A549 (cell line): ENCODE data around the gene SDF2.

ENCODE experiments used
- CHD4 ChIP-seq: fragments of 200-600 bp; sonication (generic); IDR thresholded peaks from 2 replicates; pipeline ENCODE4 v1.6.1; 2016; ENCODE audit warnings: antibody characterized with exemption, mild to moderate bottlenecking, borderline replicate concordance
- CTCF ChIP-seq: fragments of >200 bp; sonication (Bioruptor Twin); formaldehyde crosslinking; IDR thresholded peaks from 3 replicates; pipeline ENCODE4 v1.5.1; 2016
- MAZ ChIP-seq: fragments of 150-350 bp; IDR thresholded peaks from 2 replicates; pipeline ENCODE4 v1.6.1; 2014; ENCODE audit warnings: antibody characterized with exemption, low read depth, low read length, borderline replicate concordance
- PBX3 ChIP-seq: IDR thresholded peaks from 2 replicates; pipeline ENCODE4 v1.6.1; 2012
- PHF8 ChIP-seq: fragments of 200-600 bp; sonication (generic); IDR thresholded peaks from 2 replicates; pipeline ENCODE4 v1.6.1; 2016; ENCODE audit warnings: low read depth, mild to moderate bottlenecking, antibody characterized with exemption, moderate library complexity, borderline replicate concordance
- POLR2A ChIP-seq: IDR thresholded peaks from 2 replicates; pipeline ENCODE4 v1.6.1; 2012; ENCODE audit warnings: mild to moderate bottlenecking, low read length
- RAD21 ChIP-seq, 2 experiments: fragments of >200 bp in 1 of 2; sonication (Bioruptor Twin) in 1 of 2; formaldehyde crosslinking in 1 of 2; IDR thresholded peaks in 1 of 2; conservative IDR thresholded peaks in 1 of 2; 2 replicates in 1 of 2; 3 replicates in 1 of 2; pipeline ENCODE4 v1.6.1; 2012 to 2018; ENCODE audit warnings: inconsistent platforms in 1 of 2
- SMC3 ChIP-seq: fragments of >200 bp; sonication (Bioruptor Twin); formaldehyde crosslinking; IDR thresholded peaks from 3 replicates; pipeline ENCODE4 v1.6.1; 2018; ENCODE audit warnings: inconsistent platforms
- TP53 ChIP-seq: fragments of 250-450 bp; sonication (Bioruptor Pico); IDR thresholded peaks from 2 replicates; pipeline ENCODE4 v1.5.0; 2021; ENCODE audit warnings: mild to moderate bottlenecking, moderate library complexity
- USF2 ChIP-seq: fragments of 450-650 bp; IDR thresholded peaks from 2 replicates; pipeline ENCODE4 v1.6.1; 2014; ENCODE audit warnings: antibody characterized with exemption

GRCh38 chr17:28669918-28670317 is 8.2 kb upstream of the SDF2 start:
- TF ChIP-seq CTCF (no peak), CHD4 (no peak), USF2 (no peak), POLR2A (no peak), MAZ (no peak), PHF8 (no peak), RAD21 (conservative IDR thresholded peaks at IDR 0.05 in 1 of 2, IDR thresholded peaks at IDR 0.05 in 1 of 2) (no peak), SMC3 (no peak), TP53 (CRISPR knock-in tag) (no peak), PBX3 (no peak)
